GM12878 (cell line): ENCODE data around the gene MKNK1.

ENCODE experiments used
- EZH2 ChIP-seq: IDR thresholded peaks from 2 replicates; pipeline ENCODE4 v1.6.1; 2012; ENCODE audit warnings: low read depth, mild to moderate bottlenecking, control low read depth, inconsistent platforms, low read length, borderline replicate concordance; ENCODE audit not compliant: control insufficient read depth
- FOS ChIP-seq: IDR thresholded peaks from 3 replicates; pipeline ENCODE4 v1.6.1; 2011; ENCODE audit warnings: borderline replicate concordance; ENCODE audit not compliant: insufficient read length; ENCODE audit errors: extremely low read depth
- HDAC2 ChIP-seq: fragments of 200-600 bp; sonication (generic); IDR thresholded peaks from 2 replicates; pipeline ENCODE4 v1.6.1; 2017
- PAX5 ChIP-seq: IDR thresholded peaks from 2 replicates; pipeline ENCODE4 v1.6.1; 2011; ENCODE audit warnings: low read depth, low read length, borderline replicate concordance
- POLR2A ChIP-seq: IDR thresholded peaks from 2 replicates; pipeline ENCODE4 v1.6.1; 2011; ENCODE audit warnings: low read depth, mild to moderate bottlenecking, low read length
- POU2F2 ChIP-seq: IDR thresholded peaks from 3 replicates; pipeline ENCODE4 v1.6.1; 2011; ENCODE audit warnings: low read depth, mild to moderate bottlenecking, low read length, borderline replicate concordance
- RAD21 ChIP-seq: IDR thresholded peaks from 2 replicates; pipeline ENCODE4 v1.6.1; 2011; ENCODE audit warnings: mild to moderate bottlenecking, low read depth, low read length, moderate library complexity; ENCODE audit not compliant: insufficient read depth
- REST ChIP-seq: IDR thresholded peaks from 2 replicates; pipeline ENCODE4 v1.6.1; 2012; ENCODE audit warnings: mild to moderate bottlenecking, low read depth, low read length
- ZZZ3 ChIP-seq: IDR thresholded peaks from 2 replicates; pipeline ENCODE4 v1.6.1; 2011; ENCODE audit warnings: low read depth; ENCODE audit not compliant: control insufficient read depth, insufficient read length
- TF ChIP-seq, protein P1 (sequence below): fragments of 450-650 bp; formaldehyde crosslinking; IDR thresholded peaks from 2 replicates; pipeline ENCODE4 v1.5.0; 2022; ENCODE audit warnings: mild to moderate bottlenecking, missing genetic modification characterization
- TF ChIP-seq, protein P2 (sequence below), 3 experiments: IDR thresholded peaks in 2 of 3; conservative IDR thresholded peaks in 1 of 3; 2 replicates each; pipeline ENCODE4 v1.5.1; 2011; ENCODE audit warnings: low read depth in 3 of 3, low read length in 3 of 3, mild to moderate bottlenecking in 3 of 3, control low read depth in 2 of 3, moderate library complexity in 2 of 3, inconsistent platforms in 1 of 3, mixed read lengths in 1 of 3; ENCODE audit not compliant: control insufficient read depth in 2 of 3, insufficient read depth in 1 of 3; ENCODE audit errors: extremely low read depth in 1 of 3
- TF ChIP-seq, protein P3 (sequence below): IDR thresholded peaks from 2 replicates; pipeline ENCODE4 v1.6.1; 2012; ENCODE audit warnings: low read depth, low read length, improper control_type of control experiment

GRCh38 chr1:46530791-46531409 lies 73.2 kb downstream of the MKNK1 start:
- TF ChIP-seq EZH2: no peak
- TF ChIP-seq, protein P1, sequence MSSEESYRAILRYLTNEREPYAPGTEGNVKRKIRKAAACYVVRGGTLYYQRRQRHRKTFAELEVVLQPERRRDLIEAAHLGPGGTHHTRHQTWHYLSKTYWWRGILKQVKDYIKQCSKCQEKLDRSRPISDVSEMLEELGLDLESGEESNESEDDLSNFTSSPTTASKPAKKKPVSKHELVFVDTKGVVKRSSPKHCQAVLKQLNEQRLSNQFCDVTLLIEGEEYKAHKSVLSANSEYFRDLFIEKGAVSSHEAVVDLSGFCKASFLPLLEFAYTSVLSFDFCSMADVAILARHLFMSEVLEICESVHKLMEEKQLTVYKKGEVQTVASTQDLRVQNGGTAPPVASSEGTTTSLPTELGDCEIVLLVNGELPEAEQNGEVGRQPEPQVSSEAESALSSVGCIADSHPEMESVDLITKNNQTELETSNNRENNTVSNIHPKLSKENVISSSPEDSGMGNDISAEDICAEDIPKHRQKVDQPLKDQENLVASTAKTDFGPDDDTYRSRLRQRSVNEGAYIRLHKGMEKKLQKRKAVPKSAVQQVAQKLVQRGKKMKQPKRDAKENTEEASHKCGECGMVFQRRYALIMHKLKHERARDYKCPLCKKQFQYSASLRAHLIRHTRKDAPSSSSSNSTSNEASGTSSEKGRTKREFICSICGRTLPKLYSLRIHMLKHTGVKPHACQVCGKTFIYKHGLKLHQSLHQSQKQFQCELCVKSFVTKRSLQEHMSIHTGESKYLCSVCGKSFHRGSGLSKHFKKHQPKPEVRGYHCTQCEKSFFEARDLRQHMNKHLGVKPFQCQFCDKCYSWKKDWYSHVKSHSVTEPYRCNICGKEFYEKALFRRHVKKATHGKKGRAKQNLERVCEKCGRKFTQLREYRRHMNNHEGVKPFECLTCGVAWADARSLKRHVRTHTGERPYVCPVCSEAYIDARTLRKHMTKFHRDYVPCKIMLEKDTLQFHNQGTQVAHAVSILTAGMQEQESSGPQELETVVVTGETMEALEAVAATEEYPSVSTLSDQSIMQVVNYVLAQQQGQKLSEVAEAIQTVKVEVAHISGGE (CRISPR knock-in tag): no peak
- TF ChIP-seq, protein P2, sequence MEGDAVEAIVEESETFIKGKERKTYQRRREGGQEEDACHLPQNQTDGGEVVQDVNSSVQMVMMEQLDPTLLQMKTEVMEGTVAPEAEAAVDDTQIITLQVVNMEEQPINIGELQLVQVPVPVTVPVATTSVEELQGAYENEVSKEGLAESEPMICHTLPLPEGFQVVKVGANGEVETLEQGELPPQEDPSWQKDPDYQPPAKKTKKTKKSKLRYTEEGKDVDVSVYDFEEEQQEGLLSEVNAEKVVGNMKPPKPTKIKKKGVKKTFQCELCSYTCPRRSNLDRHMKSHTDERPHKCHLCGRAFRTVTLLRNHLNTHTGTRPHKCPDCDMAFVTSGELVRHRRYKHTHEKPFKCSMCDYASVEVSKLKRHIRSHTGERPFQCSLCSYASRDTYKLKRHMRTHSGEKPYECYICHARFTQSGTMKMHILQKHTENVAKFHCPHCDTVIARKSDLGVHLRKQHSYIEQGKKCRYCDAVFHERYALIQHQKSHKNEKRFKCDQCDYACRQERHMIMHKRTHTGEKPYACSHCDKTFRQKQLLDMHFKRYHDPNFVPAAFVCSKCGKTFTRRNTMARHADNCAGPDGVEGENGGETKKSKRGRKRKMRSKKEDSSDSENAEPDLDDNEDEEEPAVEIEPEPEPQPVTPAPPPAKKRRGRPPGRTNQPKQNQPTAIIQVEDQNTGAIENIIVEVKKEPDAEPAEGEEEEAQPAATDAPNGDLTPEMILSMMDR (IDR thresholded peaks at IDR 0.05 in 2 of 3, conservative IDR thresholded peaks at IDR 0.05 in 1 of 3; ENCODE audit: control insufficient read depth in 2 of 3, extremely low read depth in 1 of 3, insufficient read depth in 1 of 3, low read depth in 3 of 3, low read length in 3 of 3): no peak
- no peak for TF ChIP-seq PAX5
- TF ChIP-seq RAD21: no peak
- TF ChIP-seq REST: no peak
- no peak for TF ChIP-seq ZZZ3
- no peak for TF ChIP-seq POLR2A
- no peak for TF ChIP-seq HDAC2
- TF ChIP-seq FOS: no peak
- TF ChIP-seq, protein P3, sequence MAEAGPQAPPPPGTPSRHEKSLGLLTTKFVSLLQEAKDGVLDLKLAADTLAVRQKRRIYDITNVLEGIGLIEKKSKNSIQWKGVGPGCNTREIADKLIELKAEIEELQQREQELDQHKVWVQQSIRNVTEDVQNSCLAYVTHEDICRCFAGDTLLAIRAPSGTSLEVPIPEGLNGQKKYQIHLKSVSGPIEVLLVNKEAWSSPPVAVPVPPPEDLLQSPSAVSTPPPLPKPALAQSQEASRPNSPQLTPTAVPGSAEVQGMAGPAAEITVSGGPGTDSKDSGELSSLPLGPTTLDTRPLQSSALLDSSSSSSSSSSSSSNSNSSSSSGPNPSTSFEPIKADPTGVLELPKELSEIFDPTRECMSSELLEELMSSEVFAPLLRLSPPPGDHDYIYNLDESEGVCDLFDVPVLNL: no peak
- no peak for TF ChIP-seq POU2F2
